Left ventricle myocardium inferior (tissue), 1 donor: ENCODE results near the gene FOXK1. TPM values are rescaled to one million over a fixed set of nuclear protein-coding genes. Genes with fewer than 3 reads are reported as not detected.

Experiments
- DNase-seq: peaks from one replicate; pipeline ENCODE4 v3.0.0-alpha.2; 2020
- H3K27ac ChIP-seq: fragments of 200-600 bp; replicated peaks from 2 replicates; pipeline ENCODE4 v1.8.0; 2021
- H3K27me3 ChIP-seq: fragments of 200-600 bp; 2 replicates; pipeline ENCODE4 v1.8.0; 2021; ENCODE audit warnings: low read depth
- H3K36me3 ChIP-seq: fragments of 200-600 bp; 2 replicates; pipeline ENCODE4 v1.8.0; 2021
- H3K4me1 ChIP-seq: fragments of 200-600 bp; 2 replicates; pipeline ENCODE4 v1.8.0; 2021
- H3K4me3 ChIP-seq: fragments of 200-600 bp; 2 replicates; pipeline ENCODE4 v1.8.0; 2021; ENCODE audit warnings: mild to moderate bottlenecking, moderate library complexity
- H3K9me3 ChIP-seq: fragments of 200-600 bp; replicated peaks from 2 replicates; pipeline ENCODE4 v1.8.0; 2021
- intact Hi-C: fragments of 100-400 bp; cut with micrococcal nuclease; formaldehyde crosslinking; loops from one replicate; pipeline ENCODE4 v1.11.0; 2022
- total RNA-seq: library from RNA; stranded (reverse); fragmentation: NEBNext Ultra II Directional; extraction: Animal tissue kit (Norgen Biotek cat#: 25700); gene quantifications from one replicate; pipeline ENCODE4 v1.2.1, GENCODE V29; 2021
- TF ChIP-seq, protein P1 (sequence below): fragments of 200-600 bp; IDR thresholded peaks from 2 replicates; pipeline ENCODE4 v1.8.0; 2021; ENCODE audit warnings: antibody characterized with exemption, mild to moderate bottlenecking, borderline replicate concordance
- donor health status: DM: no; HTN: yes; CAD: no; lungs with severe emphysema.

FOXK1 gene
- total RNA-seq, 1 donor from 2014 or later: 18.3 TPM

DNA sequence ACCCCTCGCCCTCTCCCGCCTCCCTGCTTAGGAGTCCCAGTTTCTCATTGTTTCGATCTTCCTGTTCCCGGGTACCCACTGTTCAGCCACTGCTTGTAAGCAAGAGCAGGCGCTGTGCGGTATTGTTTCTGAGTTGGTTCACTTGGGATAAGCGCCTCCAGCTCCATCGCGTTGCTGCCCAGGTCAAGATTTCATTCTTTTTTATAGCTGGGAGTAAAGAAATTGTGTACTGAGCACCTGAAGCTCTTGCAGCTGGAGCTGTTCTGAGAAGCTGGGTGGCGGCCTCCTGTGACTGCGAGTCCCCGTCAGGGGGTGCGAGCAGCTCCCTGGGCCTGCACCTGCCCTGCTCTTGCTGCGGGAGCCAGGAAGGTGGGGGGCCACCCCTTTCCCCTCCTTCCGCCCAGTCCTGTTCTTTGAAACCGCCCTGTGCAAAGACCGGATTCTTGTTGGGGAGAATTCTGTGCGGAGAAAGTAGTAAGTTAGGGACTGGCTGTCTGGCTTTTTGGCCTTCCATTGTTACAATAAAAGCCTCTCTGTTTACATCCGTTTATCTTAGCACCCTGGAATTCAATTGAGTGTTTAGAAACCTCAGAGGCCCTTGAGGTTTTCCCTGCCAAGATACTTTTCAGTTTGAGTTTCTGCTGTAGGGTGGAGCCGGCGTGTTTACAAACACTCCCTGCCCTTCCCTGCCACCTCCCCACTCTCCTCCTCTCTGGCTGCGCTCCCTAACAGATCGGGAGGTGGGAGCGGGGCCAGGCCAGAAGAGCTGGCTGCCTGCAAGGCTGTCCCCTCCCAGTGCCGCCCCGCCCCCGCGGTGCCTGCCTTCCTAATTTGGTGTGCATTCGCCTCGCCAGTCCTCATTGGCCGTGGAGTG is 62.5 kb downstream of the FOXK1 start:
- Histone ChIP-seq H3K27me3 (no peaks in the 10 kb centered on the region), H3K9me3 (no peaks in the 10 kb centered on the region), H3K4me1 (peaks cover 72% of the 10 kb centered on the region), H3K36me3 (peaks cover 31% of the 10 kb centered on the region), H3K27ac (peak overlapping the region; percentile 94), H3K4me3 (peak overlapping the region; percentile 55)
- intact Hi-C loops: loop anchor here (10.0 kb wide), 2 partner anchors 60 to 130 kb away; partner anchors contain the start of gene FOXK1
- DNase-seq: peak; percentile 100
- TF ChIP-seq, protein P1, sequence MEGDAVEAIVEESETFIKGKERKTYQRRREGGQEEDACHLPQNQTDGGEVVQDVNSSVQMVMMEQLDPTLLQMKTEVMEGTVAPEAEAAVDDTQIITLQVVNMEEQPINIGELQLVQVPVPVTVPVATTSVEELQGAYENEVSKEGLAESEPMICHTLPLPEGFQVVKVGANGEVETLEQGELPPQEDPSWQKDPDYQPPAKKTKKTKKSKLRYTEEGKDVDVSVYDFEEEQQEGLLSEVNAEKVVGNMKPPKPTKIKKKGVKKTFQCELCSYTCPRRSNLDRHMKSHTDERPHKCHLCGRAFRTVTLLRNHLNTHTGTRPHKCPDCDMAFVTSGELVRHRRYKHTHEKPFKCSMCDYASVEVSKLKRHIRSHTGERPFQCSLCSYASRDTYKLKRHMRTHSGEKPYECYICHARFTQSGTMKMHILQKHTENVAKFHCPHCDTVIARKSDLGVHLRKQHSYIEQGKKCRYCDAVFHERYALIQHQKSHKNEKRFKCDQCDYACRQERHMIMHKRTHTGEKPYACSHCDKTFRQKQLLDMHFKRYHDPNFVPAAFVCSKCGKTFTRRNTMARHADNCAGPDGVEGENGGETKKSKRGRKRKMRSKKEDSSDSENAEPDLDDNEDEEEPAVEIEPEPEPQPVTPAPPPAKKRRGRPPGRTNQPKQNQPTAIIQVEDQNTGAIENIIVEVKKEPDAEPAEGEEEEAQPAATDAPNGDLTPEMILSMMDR: no peak

DNA sequence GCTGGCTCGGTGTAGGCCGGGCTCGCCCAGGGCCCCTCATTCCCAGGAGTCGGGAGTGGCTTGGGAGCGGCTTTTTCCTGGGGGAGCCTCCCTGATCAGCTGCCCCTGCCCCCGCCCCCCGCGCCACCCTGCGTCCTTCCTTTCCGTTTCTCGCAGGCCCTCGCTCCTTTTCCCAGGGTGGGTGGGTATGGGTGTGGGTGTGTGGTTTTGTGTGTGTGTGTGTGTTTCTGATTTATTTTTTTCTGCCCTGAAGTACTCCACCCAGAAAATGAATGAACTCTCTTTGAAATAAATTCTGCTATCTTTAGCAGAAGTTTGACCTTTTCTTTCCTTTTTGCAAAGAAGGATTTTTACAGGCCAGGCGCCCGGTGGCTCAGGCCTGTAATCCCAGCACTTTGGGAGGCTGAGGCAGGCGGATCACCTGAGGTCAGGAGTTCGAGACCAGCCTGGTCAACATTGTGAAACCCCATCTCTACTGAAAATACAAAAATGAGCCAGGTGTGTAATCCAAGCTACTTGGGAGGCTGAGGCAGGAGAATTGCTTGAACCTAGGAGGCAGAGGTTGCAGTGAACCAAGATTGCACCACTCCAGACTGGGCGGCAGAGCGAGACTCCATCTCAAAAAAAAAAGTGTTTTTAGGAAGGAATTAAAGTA is 63.3 kb downstream of the FOXK1 start:
- peaks cover 31% of the 10 kb centered on the region for H3K36me3 ChIP-seq
- DNase-seq: no peak
- peak overlapping the region; percentile 55 for H3K4me3 ChIP-seq
- intact Hi-C loops: loop anchor here (10.0 kb wide), 2 partner anchors 61 to 131 kb away; partner anchors contain the start of gene FOXK1
- peaks cover 67% of the 10 kb centered on the region for H3K4me1 ChIP-seq
- H3K27ac ChIP-seq: peak overlapping the region; percentile 94
- H3K9me3 ChIP-seq: no peaks in the 10 kb centered on the region
- no peaks in the 10 kb centered on the region for H3K27me3 ChIP-seq
- TF ChIP-seq, protein P1: no peak

DNA sequence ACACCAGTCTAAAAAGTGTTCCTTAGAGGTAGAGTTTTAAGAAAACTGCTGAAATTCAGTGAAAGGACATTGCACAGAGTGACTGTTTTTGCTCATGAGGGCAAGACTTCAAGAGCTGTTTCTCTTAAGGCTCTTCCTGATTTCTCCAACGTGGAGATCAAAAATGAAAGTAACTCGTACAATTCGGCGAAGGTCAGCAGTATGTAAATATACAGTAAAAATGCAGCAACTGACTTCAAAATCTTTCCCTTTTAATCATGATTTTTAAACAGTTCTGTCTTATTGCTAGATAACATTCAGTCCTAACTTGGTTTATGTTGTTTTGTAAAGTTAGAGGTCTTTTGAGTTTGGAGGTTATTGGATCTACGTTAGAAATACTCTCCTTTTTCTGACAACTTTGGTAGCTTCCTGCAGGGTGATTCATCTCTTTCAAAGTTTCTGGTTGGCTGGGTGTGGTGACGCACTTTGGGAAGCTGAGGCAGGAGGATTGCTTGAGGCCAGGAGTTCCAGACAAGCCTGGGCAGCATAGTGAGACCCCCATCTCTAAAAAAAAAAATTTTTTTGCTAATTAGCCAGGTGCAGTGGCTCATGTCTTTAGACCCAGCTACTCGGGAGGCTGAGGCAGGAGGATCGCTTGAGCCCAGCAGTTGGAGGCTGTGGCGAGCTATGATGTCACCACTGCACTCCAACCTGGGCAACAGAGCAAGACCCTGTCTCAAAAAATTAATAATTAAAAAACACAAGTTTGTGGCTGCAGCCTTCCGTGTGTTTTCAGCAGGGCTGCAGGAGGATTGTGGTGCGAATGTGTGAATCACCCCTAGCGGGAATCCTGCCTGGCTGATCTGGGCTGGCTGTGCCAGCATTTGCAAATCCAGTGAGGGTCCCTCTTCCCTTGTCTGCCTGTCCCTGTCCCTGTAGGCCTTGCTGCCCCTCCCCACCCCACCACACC is 64.2 kb downstream of the FOXK1 start:
- TF ChIP-seq, protein P1: no peak
- no peaks in the 10 kb centered on the region for H3K27me3 ChIP-seq
- no peak for DNase-seq
- H3K27ac ChIP-seq: peak overlapping the region; percentile 94
- H3K9me3 ChIP-seq: no peaks in the 10 kb centered on the region
- intact Hi-C loops: loop anchor here (10.0 kb wide), 2 partner anchors 61 to 131 kb away; partner anchors contain the start of gene FOXK1
- H3K4me3 ChIP-seq: peak overlapping the region; percentile 55
- H3K36me3 ChIP-seq: peaks cover 25% of the 10 kb centered on the region
- H3K4me1 ChIP-seq: peaks cover 67% of the 10 kb centered on the region

DNA sequence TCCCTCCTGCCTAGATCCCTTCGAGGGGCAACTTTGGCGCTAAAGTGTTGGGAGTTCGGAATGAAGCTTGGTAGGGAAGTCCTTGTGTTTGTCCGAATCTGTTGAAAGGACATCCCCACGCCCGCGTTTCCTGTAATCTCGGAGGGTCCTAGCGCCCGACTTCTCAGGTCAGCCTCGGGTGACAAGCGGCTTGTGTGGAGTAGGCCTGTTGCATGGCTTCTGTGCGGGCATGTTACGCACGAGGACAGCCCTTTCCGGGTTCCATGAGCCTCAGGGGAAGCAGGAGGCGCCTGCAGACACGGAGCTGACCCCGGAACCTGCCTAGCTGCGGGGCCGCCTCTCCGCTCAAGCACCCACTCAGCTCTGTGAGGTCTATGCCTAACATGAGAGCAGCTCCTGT is 64.9 kb downstream of the FOXK1 start:
- TF ChIP-seq, protein P1: no peak
- Histone ChIP-seq H3K27ac (peak overlapping the region; percentile 94), H3K27me3 (no peaks in the 10 kb centered on the region), H3K36me3 (peaks cover 18% of the 10 kb centered on the region), H3K9me3 (no peaks in the 10 kb centered on the region), H3K4me1 (peaks cover 67% of the 10 kb centered on the region), H3K4me3 (peak overlapping the region; percentile 55)
- intact Hi-C loops: loop anchor here (10.0 kb wide), 2 partner anchors 62 to 132 kb away; partner anchors contain the start of gene FOXK1
- no peak for DNase-seq
